Measurements from ENCODE around the gene SLC9A9. TPM values are rescaled to one million over a fixed set of nuclear protein-coding genes. Genes with fewer than 3 reads are reported as not detected.

SLC9A9 gene
- polyA plus RNA-seq, 1 of the 3 experiments (the other 2 are of a cell fraction): 0.05 TPM

DNA sequence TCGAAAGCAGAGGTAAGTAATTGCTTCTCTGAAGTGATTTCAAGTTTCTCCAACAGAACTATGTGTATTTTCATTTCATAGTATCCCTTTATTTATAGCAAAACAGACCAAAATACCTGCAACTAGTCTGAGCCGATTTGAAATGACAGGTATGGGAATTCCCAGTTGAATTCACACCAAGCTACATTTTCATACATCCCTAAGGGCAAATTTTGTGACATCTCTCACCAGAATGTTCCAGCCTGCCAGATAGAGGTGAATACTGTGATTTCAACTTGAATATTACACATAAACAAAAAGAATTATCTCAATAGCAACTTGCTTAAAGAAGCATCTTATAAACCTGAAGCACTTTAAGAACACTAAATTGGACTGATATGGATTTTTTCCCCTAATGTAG, 235.7 kb downstream of the SLC9A9 start:
- no peaks in the 10 kb centered on the region for H4K20me1 ChIP-seq (ENCODE audit: insufficient read depth)
- H3K9ac ChIP-seq: no peak overlapping the region
- H3K4me3 ChIP-seq (ENCODE audit: low read depth in 2 of 2, low read length in 1 of 2): no peak overlapping the region
- no peaks in the 10 kb centered on the region for H3F3A ChIP-seq (replicated peaks; ENCODE audit: insufficient read depth)
- no peak overlapping the region for H2AFZ ChIP-seq (ENCODE audit: low read depth)
- no peaks in the 10 kb centered on the region for H3K9me3 ChIP-seq
- no peaks in the 10 kb centered on the region for H3K9me2 ChIP-seq
- no peak overlapping the region for H3K27ac ChIP-seq (ENCODE audit: low read depth in 2 of 2, low read length in 1 of 2)
- POLR2A ChIA-PET: no interaction called here
- no peaks in the 10 kb centered on the region for H3K36me3 ChIP-seq (replicated peaks in 1 of 2; ENCODE audit: control insufficient read depth in 1 of 2, insufficient read depth in 2 of 2, low read length in 1 of 2)
- 3% methylated on average over 2 of the region's 2 CpGs for WGBS (ENCODE audit: low lambda C conversion rate)
- no peaks in the 10 kb centered on the region for H3K79me2 ChIP-seq (ENCODE audit: insufficient read depth)
- no peaks in the 10 kb centered on the region for H3K4me1 ChIP-seq (ENCODE audit: control insufficient read depth in 1 of 2, insufficient read depth in 2 of 2, low read depth in 1 of 2, low read length in 1 of 2)
- peaks cover 8% of the 10 kb centered on the region; the same call in 1 of the 2 replicates for H3K27me3 ChIP-seq (ENCODE audit: insufficient read depth)
- no peak for DNase-seq
- no peak overlapping the region for H3K4me2 ChIP-seq
- TF ChIP-seq REST (IDR thresholded peaks at IDR 0.05; ENCODE audit: low read depth, low read length): no peak
- no peak for TF ChIP-seq NFIC (IDR thresholded peaks at IDR 0.05; ENCODE audit: borderline replicate concordance)
- no peak for TF ChIP-seq GABPA (IDR thresholded peaks at IDR 0.05; ENCODE audit: low read depth)
- TF ChIP-seq SMC3 (IDR thresholded peaks at IDR 0.05; ENCODE audit: low read depth, low read length): no peak
- no peak for TF ChIP-seq YY1 (IDR thresholded peaks at IDR 0.05; ENCODE audit: low read depth)
- TF ChIP-seq CTCF (IDR thresholded peaks at IDR 0.05): no peak
- no peak for TF ChIP-seq EZH2phosphoT487 (IDR thresholded peaks at IDR 0.05; ENCODE audit: borderline replicate concordance, low read depth)
- TF ChIP-seq TCF12 (IDR thresholded peaks at IDR 0.05): no peak
- no peak for TF ChIP-seq ELF1 (IDR thresholded peaks at IDR 0.05)
- TF ChIP-seq MXI1 (IDR thresholded peaks at IDR 0.05; ENCODE audit: low read depth, low read length): no peak
- TF ChIP-seq RFX5 (IDR thresholded peaks at IDR 0.05; ENCODE audit: low read length): no peak
- CTCF ChIA-PET: no interaction called here

DNA sequence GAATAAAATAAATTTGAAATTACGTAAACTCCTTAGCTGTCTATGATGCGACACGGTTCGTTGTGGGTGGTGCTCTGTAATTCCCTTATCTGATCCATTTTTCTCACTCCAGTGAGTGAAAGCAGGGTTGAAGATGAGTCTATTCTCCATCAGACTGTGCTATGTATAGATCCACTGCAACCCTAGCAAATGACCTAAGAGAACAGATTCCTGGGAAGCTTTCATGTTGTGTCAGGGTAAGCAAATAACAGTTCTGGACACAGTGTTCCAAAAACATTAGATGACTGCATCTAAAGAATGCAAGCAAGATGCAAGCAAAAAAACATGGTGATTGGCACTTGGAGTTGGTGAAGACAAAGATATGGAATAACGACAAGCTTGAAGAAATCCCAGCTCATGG, 239.3 kb downstream of the SLC9A9 start:
- Histone ChIP-seq H3K36me3 (replicated peaks in 1 of 2; ENCODE audit: control insufficient read depth in 1 of 2, insufficient read depth in 2 of 2, low read length in 1 of 2) (no peaks in the 10 kb centered on the region), H3K4me3 (ENCODE audit: low read depth in 2 of 2, low read length in 1 of 2) (no peak overlapping the region), H3K4me2 (no peak overlapping the region), H3K27ac (ENCODE audit: low read depth in 2 of 2, low read length in 1 of 2) (no peak overlapping the region), H2AFZ (ENCODE audit: low read depth) (no peak overlapping the region), H3K9me3 (no peaks in the 10 kb centered on the region), H3K4me1 (ENCODE audit: control insufficient read depth in 1 of 2, insufficient read depth in 2 of 2, low read depth in 1 of 2, low read length in 1 of 2) (no peaks in the 10 kb centered on the region), H3K27me3 (ENCODE audit: insufficient read depth) (peaks cover 7% of the 10 kb centered on the region; the same call in 1 of the 2 replicates), H3K79me2 (ENCODE audit: insufficient read depth) (no peaks in the 10 kb centered on the region), H3F3A (replicated peaks; ENCODE audit: insufficient read depth) (no peaks in the 10 kb centered on the region), H3K9me2 (no peaks in the 10 kb centered on the region), H3K9ac (no peak overlapping the region), H4K20me1 (ENCODE audit: insufficient read depth) (no peaks in the 10 kb centered on the region)
- ChIA-PET CTCF (no interaction called here), POLR2A (no interaction called here)
- 9% methylated on average over 5 of the region's 5 CpGs for WGBS (ENCODE audit: low lambda C conversion rate)
- no peak for DNase-seq
- TF ChIP-seq FOSL2 (IDR thresholded peaks at IDR 0.05; ENCODE audit: borderline replicate concordance, low read depth) (no peak), JUND (IDR thresholded peaks at IDR 0.05) (no peak), GABPA (IDR thresholded peaks at IDR 0.05; ENCODE audit: low read depth) (no peak), SIN3A (IDR thresholded peaks at IDR 0.05; ENCODE audit: borderline replicate concordance, low read depth, low read length) (no peak), MXI1 (IDR thresholded peaks at IDR 0.05; ENCODE audit: low read depth, low read length) (no peak), RFX5 (IDR thresholded peaks at IDR 0.05; ENCODE audit: low read length) (no peak), FOXJ3 (CRISPR knock-in tag; IDR thresholded peaks at IDR 0.05) (no peak), IRF3 (IDR thresholded peaks at IDR 0.05; ENCODE audit: low read depth, low read length) (no peak), ELF1 (IDR thresholded peaks at IDR 0.05) (no peak), NRF1 (IDR thresholded peaks at IDR 0.05; ENCODE audit: low read depth, low read length) (no peak), SMC3 (IDR thresholded peaks at IDR 0.05; ENCODE audit: low read depth, low read length) (no peak), YY1 (IDR thresholded peaks at IDR 0.05; ENCODE audit: low read depth) (no peak), NFIC (IDR thresholded peaks at IDR 0.05; ENCODE audit: borderline replicate concordance) (no peak), MEF2A (IDR thresholded peaks at IDR 0.05; ENCODE audit: borderline replicate concordance, low read depth) (no peak), EZH2phosphoT487 (IDR thresholded peaks at IDR 0.05; ENCODE audit: borderline replicate concordance, low read depth) (no peak)

Measured in SK-N-SH (cell line).